ENCODE data around the gene HOXC13. TPM values are rescaled to one million over a fixed set of nuclear protein-coding genes. Genes with fewer than 3 reads are reported as not detected.

The HOXC13 gene
- total RNA-seq, 1 donor from 2014 or later = not detected

DNA sequence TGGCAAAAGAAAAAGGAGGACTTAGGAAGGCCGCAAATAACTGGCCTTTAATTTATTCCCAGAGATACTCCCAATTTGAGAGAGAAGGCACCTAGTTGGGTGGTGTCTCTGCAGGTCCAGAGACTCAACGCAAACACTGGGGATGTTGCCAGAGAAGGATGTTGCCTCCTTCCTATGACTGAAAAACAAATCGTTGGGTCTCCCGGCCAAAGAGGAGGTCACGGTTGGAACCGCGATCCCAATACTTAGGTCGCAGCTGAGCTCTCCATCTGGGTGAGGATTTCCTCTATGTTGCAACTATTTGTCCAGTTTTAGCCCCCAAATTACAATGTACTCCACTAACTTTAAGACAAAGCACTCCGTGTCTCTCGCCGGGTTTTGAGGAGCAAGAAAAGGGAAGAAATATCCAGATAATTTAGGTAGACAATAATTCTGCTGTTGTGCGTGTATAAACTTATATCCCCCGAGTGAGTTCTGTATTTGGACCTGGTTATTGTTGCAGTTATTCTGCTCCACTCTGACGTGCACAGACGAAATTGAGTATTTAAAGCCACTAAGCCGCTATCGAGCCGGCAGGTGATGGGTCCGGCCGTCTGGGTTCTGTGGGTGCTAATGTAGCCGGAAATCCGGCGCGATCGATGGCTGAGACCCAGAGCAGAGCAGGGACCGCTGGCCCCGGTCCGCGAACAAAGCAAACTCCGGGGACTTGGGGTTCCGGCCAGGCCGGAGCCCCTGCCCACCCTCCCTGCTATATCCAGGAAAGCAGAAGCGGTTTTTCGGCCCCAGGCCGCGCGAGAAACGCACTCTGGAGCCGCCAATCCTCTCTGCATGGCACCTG lies 21.8 kb downstream of the HOXC13 start:
- no peak for ATAC-seq (ENCODE audit: low read depth)
- H3K4me1 Mint-ChIP-seq = peaks cover 20% of the 10 kb centered on the region
- CTCF ChIA-PET = no interaction called here
- DNase-seq = no peak
- peaks cover 78% of the 10 kb centered on the region for H3K27me3 Mint-ChIP-seq
- H3K36me3 Mint-ChIP-seq (ENCODE audit: low read depth) = no peaks in the 10 kb centered on the region
- TF ChIP-seq, protein P1, sequence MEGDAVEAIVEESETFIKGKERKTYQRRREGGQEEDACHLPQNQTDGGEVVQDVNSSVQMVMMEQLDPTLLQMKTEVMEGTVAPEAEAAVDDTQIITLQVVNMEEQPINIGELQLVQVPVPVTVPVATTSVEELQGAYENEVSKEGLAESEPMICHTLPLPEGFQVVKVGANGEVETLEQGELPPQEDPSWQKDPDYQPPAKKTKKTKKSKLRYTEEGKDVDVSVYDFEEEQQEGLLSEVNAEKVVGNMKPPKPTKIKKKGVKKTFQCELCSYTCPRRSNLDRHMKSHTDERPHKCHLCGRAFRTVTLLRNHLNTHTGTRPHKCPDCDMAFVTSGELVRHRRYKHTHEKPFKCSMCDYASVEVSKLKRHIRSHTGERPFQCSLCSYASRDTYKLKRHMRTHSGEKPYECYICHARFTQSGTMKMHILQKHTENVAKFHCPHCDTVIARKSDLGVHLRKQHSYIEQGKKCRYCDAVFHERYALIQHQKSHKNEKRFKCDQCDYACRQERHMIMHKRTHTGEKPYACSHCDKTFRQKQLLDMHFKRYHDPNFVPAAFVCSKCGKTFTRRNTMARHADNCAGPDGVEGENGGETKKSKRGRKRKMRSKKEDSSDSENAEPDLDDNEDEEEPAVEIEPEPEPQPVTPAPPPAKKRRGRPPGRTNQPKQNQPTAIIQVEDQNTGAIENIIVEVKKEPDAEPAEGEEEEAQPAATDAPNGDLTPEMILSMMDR (IDR thresholded peaks at IDR 0.05) = no peak
- peak overlapping the region; percentile 6 for H3K4me3 Mint-ChIP-seq
- peak overlapping the region; percentile 16 for H3K27ac Mint-ChIP-seq
- POLR2A ChIA-PET = no interaction called here
- intact Hi-C loops (cut with micrococcal nuclease) = loop anchor here (2.0 to 10.0 kb wide), 3 partner anchors 14 to 266 kb away; partner anchors contain the start of genes HOTAIR and HOXC5
- H3K9me3 Mint-ChIP-seq = peaks cover 7% of the 10 kb centered on the region

- H3K27me3 Mint-ChIP-seq = peaks cover 80% of the 10 kb centered on the region
- TF ChIP-seq, protein P1 (IDR thresholded peaks at IDR 0.05) = no peak
- intact Hi-C loops (cut with micrococcal nuclease) = loop anchor here (2.0 to 10.0 kb wide), 3 partner anchors 14 to 266 kb away; partner anchors contain the start of genes HOTAIR and HOXC5
- no peak overlapping the region for H3K4me3 Mint-ChIP-seq
- H3K36me3 Mint-ChIP-seq (ENCODE audit: low read depth) = no peaks in the 10 kb centered on the region
- POLR2A ChIA-PET = no interaction called here
- peaks cover 26% of the 10 kb centered on the region for H3K4me1 Mint-ChIP-seq
- no peak for DNase-seq
- H3K27ac Mint-ChIP-seq = no peak overlapping the region
- peaks cover 9% of the 10 kb centered on the region for H3K9me3 Mint-ChIP-seq
- CTCF ChIA-PET = no interaction called here
- ATAC-seq (ENCODE audit: low read depth) = no peak
Measured at GRCh38 chr12:53961025-53961761, 22.6 kb downstream of the HOXC13 start.

- POLR2A ChIA-PET = no interaction called here
- TF ChIP-seq, protein P1 (IDR thresholded peaks at IDR 0.05) = no peak
- CTCF ChIA-PET = no interaction called here
- Mint-ChIP-seq H3K27ac (peak overlapping the region; percentile 6), H3K4me3 (no peak overlapping the region), H3K36me3 (ENCODE audit: low read depth) (no peaks in the 10 kb centered on the region), H3K4me1 (peaks cover 24% of the 10 kb centered on the region), H3K27me3 (peaks cover 84% of the 10 kb centered on the region), H3K9me3 (peaks cover 9% of the 10 kb centered on the region)
- DNase-seq = no peak
- ATAC-seq (ENCODE audit: low read depth) = no peak
- intact Hi-C loops (cut with micrococcal nuclease) = loop anchor here (5.0 to 10.0 kb wide), 2 partner anchors 69 to 268 kb away; partner anchors contain the start of gene HOXC5
Measured at GRCh38 chr12:53963005-53963404, 24.4 kb downstream of the HOXC13 start.

- Mint-ChIP-seq H3K9me3 (peaks cover 9% of the 10 kb centered on the region), H3K27me3 (peaks cover 84% of the 10 kb centered on the region), H3K36me3 (ENCODE audit: low read depth) (no peaks in the 10 kb centered on the region), H3K27ac (peak overlapping the region; percentile 59), H3K4me3 (no peak overlapping the region), H3K4me1 (peaks cover 24% of the 10 kb centered on the region)
- POLR2A ChIA-PET = interaction anchor here (0.5 to 0.6 kb wide), 2 partner anchors 234 to 583 kb away, joined by 6 to 15 read pairs; partner anchors contain the start of gene SP1
- DNase-seq (no peak), ATAC-seq (ENCODE audit: low read depth) (no peak)
- CTCF ChIA-PET = no interaction called here
- intact Hi-C loops (cut with micrococcal nuclease) = loop anchor here (5.0 to 10.0 kb wide), 2 partner anchors 69 to 269 kb away; partner anchors contain the start of gene HOXC5
- TF ChIP-seq, protein P1 (IDR thresholded peaks at IDR 0.05) = no peak
Measured at GRCh38 chr12:53963434-53964314, 25.0 kb downstream of the HOXC13 start.
